K562 (cell line): Measurements from ENCODE around the gene REEP2. TPM values are rescaled to one million over a fixed set of nuclear protein-coding genes. Genes with fewer than 3 reads are reported as not detected.

Source experiments
- ATF2 ChIP-seq: sonication (generic); formaldehyde crosslinking; IDR thresholded peaks from 2 replicates; pipeline ENCODE4 v1.8.1; 2022; ENCODE audit warnings: missing genetic modification reagents
- CHD7 ChIP-seq: fragments of 200-600 bp; sonication (generic); IDR thresholded peaks from one replicate; pipeline ENCODE4 v1.6.1; 2012; ENCODE audit warnings: mild to moderate bottlenecking, low read depth, low read length, inconsistent platforms
- ELK1 ChIP-seq: sonication (generic); formaldehyde crosslinking; IDR thresholded peaks from 2 replicates; pipeline ENCODE4 v1.8.1; 2022; ENCODE audit warnings: missing genetic modification reagents
- FOXA3 ChIP-seq, 2 experiments: fragments of 450-650 bp in 1 of 2; sonication (generic) in 1 of 2; formaldehyde crosslinking; IDR thresholded peaks in 1 of 2; conservative IDR thresholded peaks in 1 of 2; 2 replicates each; pipeline versions ENCODE4 v1.4.0 to v1.8.0; 2020 to 2022; ENCODE audit warnings: mild to moderate bottlenecking in 2 of 2, missing genetic modification reagents in 1 of 2
- KAT7 ChIP-seq: sonication (generic); formaldehyde crosslinking; IDR thresholded peaks from 2 replicates; pipeline ENCODE4 v1.8.0; 2022; ENCODE audit warnings: missing genetic modification reagents, mild to moderate bottlenecking, borderline replicate concordance
- MEF2A ChIP-seq: IDR thresholded peaks from 2 replicates; pipeline ENCODE4 v1.6.1; 2011; ENCODE audit warnings: low read depth, mild to moderate bottlenecking, low read length, moderate library complexity; ENCODE audit not compliant: control insufficient read depth
- RBM22 ChIP-seq: fragments of 200-400 bp; formaldehyde crosslinking; IDR thresholded peaks from 2 replicates; pipeline ENCODE4 v1.6.1; 2018; ENCODE audit warnings: low read length, low read depth; ENCODE audit not compliant: poor library complexity, severe bottlenecking
- ZBTB1 ChIP-seq: sonication (generic); formaldehyde crosslinking; IDR thresholded peaks from 2 replicates; pipeline ENCODE4 v1.8.1; 2023; ENCODE audit warnings: missing genetic modification reagents, low read depth, mild to moderate bottlenecking, borderline replicate concordance
- ZBTB7A ChIP-seq: IDR thresholded peaks from 2 replicates; pipeline ENCODE4 v1.6.1; 2011; ENCODE audit warnings: low read depth, mild to moderate bottlenecking, low read length, moderate library complexity, borderline replicate concordance; ENCODE audit not compliant: control insufficient read depth
- polyA plus RNA-seq, 8 experiments: library from polyadenylated mRNA; depleted of rRNA in 4 of 8; stranded (reverse) in 5 of 8; unstranded in 3 of 8; fragments of >200 nt; fragmentation: Nextera tagmentation in 2 of 8; fragmentation: Illumina TruSeq in 1 of 8; extraction: Ambion mirVana in 2 of 8; extraction: Trizol in 1 of 8; gene quantifications; 2 replicates each; pipeline versions ENCODE4 v1.2.1 to v1.2.3, GENCODE V29; 2011 to 2014; ENCODE audit warnings: inconsistent platforms in 1 of 8, missing spikeins in 1 of 8
- total RNA-seq, 7 experiments: library from RNA; depleted of rRNA in 6 of 7; stranded (reverse); fragments of >200 nt in 6 of 7; fragmentation: Illumina TruSeq in 2 of 7; extraction: Trizol in 2 of 7; gene quantifications; 2 replicates each; pipeline versions ENCODE4 v1.2.1 to v1.2.3, GENCODE V29; 2011 to 2021; ENCODE audit warnings: low replicate concordance in 1 of 7

Gene REEP2
- total and polyA plus RNA-seq, 9 of the 15 experiments (the other 6 are each of a cell fraction or from before 2014, with no cell fraction given): 0.03 to 1.1 (median 0.12) TPM; not detected in 1

- TF ChIP-seq FOXA3 (CRISPR knock-in tag; conservative IDR thresholded peaks at IDR 0.05 in 1 of 2, IDR thresholded peaks at IDR 0.05 in 1 of 2): peak in 1 of 2 experiments; percentile 16; a peak in 1 of 4 replicates
- TF ChIP-seq KAT7 (CRISPR knock-in tag): peak; percentile 92; the same call in 1 of the 2 replicates
- peak; percentile 100 for TF ChIP-seq RBM22
- peak; percentile 17; the same call in 1 of the 2 replicates for TF ChIP-seq ELK1 (CRISPR knock-in tag)
- no peak for TF ChIP-seq ZBTB7A
- 0 out of 2 replicates have a peak, but pooled peaks have one; percentile 17 for TF ChIP-seq ATF2 (CRISPR knock-in tag)
- TF ChIP-seq MEF2A: peak; percentile 21; the same call in 1 of the 2 replicates
- peak; percentile 65; the same call in 1 of the 2 replicates for TF ChIP-seq ZBTB1 (CRISPR knock-in tag)
- TF ChIP-seq CHD7: peak; percentile 45
Observed at GRCh38 chr5:138466900-138467710, 28.2 kb downstream of the REEP2 start (continued).
